CD4-positive, alpha-beta T cell (primary cell): ENCODE measurements around the gene ST6GALNAC3. TPM values are rescaled to one million over a fixed set of nuclear protein-coding genes. Genes with fewer than 3 reads are reported as not detected.

ENCODE experiments used
- ATAC-seq: fragments of 200-7000 bp; cut with Tn5 transposase; one replicate; pipeline ENCODE4 v1.10.0; 2022; ENCODE audit warnings: mild to moderate bottlenecking; ENCODE audit not compliant: poor library complexity
- CTCF ChIA-PET: fragments of 350-600 bp; sonication (Branson Sonifier 250); formaldehyde crosslinking; loops from one replicate; lab custom pipeline; 2021; ENCODE audit warnings: antibody characterized with exemption, inconsistent platforms; lab: Charles Lee
- POLR2A ChIA-PET: fragments of 350-600 bp; sonication (Branson Sonifier 250); formaldehyde crosslinking; loops from one replicate; lab custom pipeline; 2021; ENCODE audit warnings: antibody characterized with exemption, inconsistent platforms; lab: Charles Lee
- DNase-seq, 14 experiments: peaks; one replicate each; pipeline ENCODE4 v3.0.0-alpha.2; 2013 to 2020; ENCODE audit warnings: mixed read lengths in 2 of 14
- H3K27ac ChIP-seq, 2 donors: one replicate each; pipeline versions ENCODE4 v1.5.1 to v1.7.0; 2013; ENCODE audit warnings: low read length in 2 of 2, low read depth in 1 of 2, mild to moderate bottlenecking in 1 of 2
- H3K27me3 ChIP-seq, 2 experiments: 1 replicate in 1 of 2; 2 replicates in 1 of 2; pipeline versions ENCODE4 v1.6.1 to v1.7.0; 2013; ENCODE audit warnings: low read length in 2 of 2, control low read depth in 1 of 2, mild to moderate bottlenecking in 1 of 2, moderate library complexity in 1 of 2; ENCODE audit not compliant: insufficient read depth in 2 of 2, control insufficient read depth in 1 of 2
- H3K36me3 ChIP-seq: one replicate; pipeline ENCODE4 v1.6.1; 2013; ENCODE audit warnings: low read length, control low read depth; ENCODE audit not compliant: insufficient read depth
- H3K4me1 ChIP-seq: one replicate; pipeline ENCODE4 v1.6.1; 2013; ENCODE audit warnings: low read length, control low read depth; ENCODE audit not compliant: insufficient read depth
- H3K4me3 ChIP-seq: one replicate; pipeline ENCODE4 v1.5.1; 2013; ENCODE audit warnings: mild to moderate bottlenecking, low read length, moderate library complexity
- H3K9me3 ChIP-seq, 2 experiments: 1 replicate in 1 of 2; 2 replicates in 1 of 2; pipeline versions ENCODE4 v1.6.1 to v1.7.0; 2013; ENCODE audit warnings: low read length in 2 of 2, mild to moderate bottlenecking in 2 of 2, control low read depth in 1 of 2, moderate library complexity in 1 of 2; ENCODE audit not compliant: control insufficient read depth in 1 of 2, insufficient read depth in 1 of 2
- H3K27ac Mint-ChIP-seq: one replicate; pipeline ENCODE4 v1.8.0; 2020; ENCODE audit warnings: mixed read lengths
- H3K27me3 Mint-ChIP-seq: one replicate; pipeline ENCODE4 v1.8.0; 2021; ENCODE audit warnings: mixed read lengths
- H3K36me3 Mint-ChIP-seq: one replicate; pipeline ENCODE4 v1.8.0; 2021; ENCODE audit warnings: low read depth, mixed read lengths
- H3K4me1 Mint-ChIP-seq: one replicate; pipeline ENCODE4 v1.8.0; 2021; ENCODE audit warnings: low read depth, mixed read lengths
- H3K4me3 Mint-ChIP-seq: one replicate; pipeline ENCODE4 v1.8.0; 2020; ENCODE audit warnings: mild to moderate bottlenecking, mixed read lengths
- H3K9me3 Mint-ChIP-seq: one replicate; pipeline ENCODE4 v1.8.0; 2020; ENCODE audit warnings: mixed read lengths
- intact Hi-C, 2 experiments: fragments of 100-400 bp; cut with DNase I in 1 of 2; cut with micrococcal nuclease in 1 of 2; formaldehyde crosslinking; loops; one replicate each; pipeline versions ENCODE4 v1.15.1 to v1.9.0; 2023 to 2025; cut with DNase I, micrococcal nuclease
- total RNA-seq, 174 experiments: library from RNA in 2 of 174; stranded (reverse) in 2 of 174; gene quantifications; one replicate each; pipeline ENCODE4 v1.2.3 and lab custom pipeline; 2021 to 2026
- TF ChIP-seq, protein P1 (sequence below): fragments of 200-600 bp; IDR thresholded peaks from one replicate; pipeline ENCODE4 v1.8.0; 2022; ENCODE audit warnings: antibody characterized with exemption, mild to moderate bottlenecking

Gene ST6GALNAC3
- total RNA-seq, 2 experiments from 2014 or later = 0.77 to 1.3 TPM

DNA sequence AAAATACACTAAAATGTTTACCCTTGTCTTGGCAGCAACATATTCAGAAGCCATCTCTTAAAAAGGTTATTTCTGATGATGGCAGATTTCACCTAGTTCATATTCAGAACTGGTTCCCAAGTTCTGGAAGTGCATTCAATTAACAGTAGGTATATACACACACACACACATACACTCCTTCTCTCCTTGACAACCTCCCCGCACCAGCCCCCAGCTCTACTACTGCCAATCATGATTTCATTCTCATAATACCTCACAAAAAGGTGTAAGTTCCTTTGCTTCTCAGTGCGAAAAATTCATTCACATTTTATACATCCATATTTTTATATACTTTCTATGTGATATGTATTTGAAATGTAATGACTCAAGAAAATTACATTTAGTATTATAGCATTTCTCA lies 564.6 kb downstream of the ST6GALNAC3 start:
- Mint-ChIP-seq H3K4me3 (no peak overlapping the region), H3K9me3 (no peaks in the 10 kb centered on the region), H3K27me3 (no peaks in the 10 kb centered on the region), H3K27ac (no peak overlapping the region), H3K36me3 (no peaks in the 10 kb centered on the region), H3K4me1 (peaks cover under 1% of the 10 kb centered on the region)
- ATAC-seq = no peak
- Histone ChIP-seq H3K27me3 (no peaks in the 10 kb centered on the region), H3K4me3 (no peak overlapping the region), H3K9me3 (no peaks in the 10 kb centered on the region), H3K4me1 (no peaks in the 10 kb centered on the region), H3K27ac (no peak overlapping the region), H3K36me3 (no peaks in the 10 kb centered on the region)
- intact Hi-C loops = no loop called here
- ChIA-PET CTCF (interaction anchor here (1.2 kb wide), 1 partner anchor 9 kb away, joined by 4 read pairs; no protein-coding TSS in a partner anchor), POLR2A (no interaction called here)
- TF ChIP-seq, protein P1, sequence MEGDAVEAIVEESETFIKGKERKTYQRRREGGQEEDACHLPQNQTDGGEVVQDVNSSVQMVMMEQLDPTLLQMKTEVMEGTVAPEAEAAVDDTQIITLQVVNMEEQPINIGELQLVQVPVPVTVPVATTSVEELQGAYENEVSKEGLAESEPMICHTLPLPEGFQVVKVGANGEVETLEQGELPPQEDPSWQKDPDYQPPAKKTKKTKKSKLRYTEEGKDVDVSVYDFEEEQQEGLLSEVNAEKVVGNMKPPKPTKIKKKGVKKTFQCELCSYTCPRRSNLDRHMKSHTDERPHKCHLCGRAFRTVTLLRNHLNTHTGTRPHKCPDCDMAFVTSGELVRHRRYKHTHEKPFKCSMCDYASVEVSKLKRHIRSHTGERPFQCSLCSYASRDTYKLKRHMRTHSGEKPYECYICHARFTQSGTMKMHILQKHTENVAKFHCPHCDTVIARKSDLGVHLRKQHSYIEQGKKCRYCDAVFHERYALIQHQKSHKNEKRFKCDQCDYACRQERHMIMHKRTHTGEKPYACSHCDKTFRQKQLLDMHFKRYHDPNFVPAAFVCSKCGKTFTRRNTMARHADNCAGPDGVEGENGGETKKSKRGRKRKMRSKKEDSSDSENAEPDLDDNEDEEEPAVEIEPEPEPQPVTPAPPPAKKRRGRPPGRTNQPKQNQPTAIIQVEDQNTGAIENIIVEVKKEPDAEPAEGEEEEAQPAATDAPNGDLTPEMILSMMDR = no peak
- no peak for DNase-seq

DNA sequence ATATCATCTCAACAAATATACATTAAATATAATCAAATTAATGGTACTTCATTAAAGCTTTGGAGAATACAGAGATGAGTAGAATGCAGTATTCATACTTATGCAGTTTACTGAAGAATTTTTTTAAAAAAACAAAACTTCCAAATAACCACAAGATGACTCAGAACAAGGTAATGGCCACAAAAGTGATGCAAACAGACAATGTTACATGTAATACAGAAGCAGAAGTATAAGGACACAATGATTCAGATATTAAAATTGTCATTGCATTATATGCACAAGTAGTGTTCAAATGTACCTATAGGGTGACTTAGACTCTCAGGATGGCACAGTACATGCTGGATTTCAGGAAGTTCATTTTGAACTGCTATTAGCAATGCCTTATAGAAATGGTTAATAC lies 565.5 kb downstream of the ST6GALNAC3 start:
- Histone ChIP-seq H3K4me3 (no peak overlapping the region), H3K27me3 (no peaks in the 10 kb centered on the region), H3K9me3 (no peaks in the 10 kb centered on the region), H3K4me1 (no peaks in the 10 kb centered on the region), H3K36me3 (no peaks in the 10 kb centered on the region), H3K27ac (no peak overlapping the region)
- ChIA-PET POLR2A (no interaction called here), CTCF (interaction anchor here (1.2 kb wide), 1 partner anchor 10 kb away, joined by 4 read pairs; no protein-coding TSS in a partner anchor)
- ATAC-seq (no peak), DNase-seq (no peak)
- Mint-ChIP-seq H3K9me3 (no peaks in the 10 kb centered on the region), H3K27ac (no peak overlapping the region), H3K4me1 (no peaks in the 10 kb centered on the region), H3K36me3 (no peaks in the 10 kb centered on the region), H3K27me3 (no peaks in the 10 kb centered on the region), H3K4me3 (no peak overlapping the region)
- intact Hi-C loops = no loop called here
- TF ChIP-seq, protein P1 = no peak

DNA sequence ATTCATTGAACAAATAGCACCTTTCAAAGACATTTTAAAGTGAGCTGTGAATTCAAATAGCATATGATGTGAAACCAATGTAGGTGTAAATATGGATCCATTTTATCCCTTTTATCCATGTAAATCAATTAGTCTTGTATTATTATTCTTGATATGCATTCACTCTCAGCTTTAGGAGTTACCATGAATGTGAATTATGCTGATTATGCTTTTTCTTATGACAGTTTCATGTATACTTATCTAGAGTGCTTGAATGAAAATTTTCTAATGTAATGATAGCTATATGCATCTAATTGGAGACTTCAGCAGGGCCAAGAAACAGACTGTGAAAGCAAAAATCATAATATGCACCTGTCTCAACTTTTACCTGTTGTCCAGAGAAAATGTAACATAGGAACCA lies 566.2 kb downstream of the ST6GALNAC3 start:
- Histone ChIP-seq H3K36me3 (no peaks in the 10 kb centered on the region), H3K4me1 (no peaks in the 10 kb centered on the region), H3K4me3 (no peak overlapping the region), H3K9me3 (no peaks in the 10 kb centered on the region), H3K27ac (no peak overlapping the region), H3K27me3 (no peaks in the 10 kb centered on the region)
- TF ChIP-seq, protein P1 = no peak
- no peak overlapping the region for H3K27ac Mint-ChIP-seq
- no peaks in the 10 kb centered on the region for H3K9me3 Mint-ChIP-seq
- intact Hi-C loops = no loop called here
- DNase-seq (no peak), ATAC-seq (no peak)
- no peak overlapping the region for H3K4me3 Mint-ChIP-seq
- POLR2A ChIA-PET = interaction anchor here (0.7 kb wide), 1 partner anchor 186 kb away, joined by 3 read pairs; no protein-coding TSS in a partner anchor
- no peaks in the 10 kb centered on the region for H3K4me1 Mint-ChIP-seq
- H3K36me3 Mint-ChIP-seq = no peaks in the 10 kb centered on the region
- H3K27me3 Mint-ChIP-seq = no peaks in the 10 kb centered on the region
- CTCF ChIA-PET = no interaction called here
